GM18951 (cell line): ENCODE measurements around the gene CCDC149.

ENCODE experiments used
- POLR2A ChIP-seq: IDR thresholded peaks from 4 replicates; pipeline ENCODE4 v1.6.1; 2011; ENCODE audit warnings: mild to moderate bottlenecking; ENCODE audit not compliant: insufficient read length, insufficient read depth; ENCODE audit errors: extremely low read depth
- in situ Hi-C: fragments of 300-500 bp; cut with MboI; formaldehyde crosslinking; loops from one replicate; pipeline ENCODE4 v1.12.0; 2022; ENCODE audit warnings: low sequenced_read_pairs, mixed read lengths, inconsistent platforms; ENCODE audit not compliant: unreplicated experiment

CCDC149 gene

DNA sequence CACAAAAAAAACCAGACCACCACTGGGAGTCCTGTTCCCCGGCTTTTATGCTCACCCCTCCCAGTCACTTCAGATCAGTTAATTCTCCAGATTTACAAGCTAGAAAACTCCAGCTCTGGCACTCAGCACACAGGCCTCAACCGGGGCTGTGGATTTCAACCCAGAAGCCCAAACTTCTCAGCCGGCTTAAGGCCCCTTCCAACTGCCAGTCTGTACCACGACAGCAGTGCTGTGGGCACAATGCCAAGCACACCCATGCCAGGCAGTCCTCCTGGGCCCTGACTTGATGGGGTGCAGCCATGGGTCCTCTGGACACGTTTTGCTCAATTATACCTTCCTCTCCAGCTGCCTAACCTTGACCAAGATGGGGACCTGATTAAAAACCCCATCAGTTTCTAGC lies 105.2 kb downstream of the CCDC149 start:
- no peak for TF ChIP-seq POLR2A
- in situ Hi-C loops, result no loop called here

- TF ChIP-seq POLR2A, result no peak
- in situ Hi-C loops, result no loop called here
Measured at GRCh38 chr4:24806206-24806990, 106.4 kb downstream of the CCDC149 start.

GRCh38 chr4:24805566-24805965 lies 107.3 kb downstream of the CCDC149 start:
- in situ Hi-C loops, result no loop called here
- no peak for TF ChIP-seq POLR2A

DNA sequence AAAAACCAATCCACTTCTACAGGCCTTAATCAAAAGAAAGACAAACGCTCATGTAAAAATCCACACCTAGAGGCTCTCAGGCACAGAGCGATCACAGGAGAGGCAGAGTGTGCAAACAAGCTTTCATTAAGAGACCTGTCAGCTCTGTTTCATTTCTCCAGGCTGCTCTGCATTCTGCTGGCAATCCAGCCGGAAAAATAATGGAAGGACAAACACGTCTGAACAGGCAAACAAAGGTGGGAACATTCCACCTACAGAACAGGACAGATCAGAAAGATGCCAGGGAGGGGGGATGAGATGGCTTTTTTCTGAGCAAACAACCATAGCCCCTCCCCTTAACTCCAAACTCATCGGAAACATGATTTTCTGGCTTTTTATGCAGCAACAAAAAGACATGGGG lies 107.8 kb downstream of the CCDC149 start:
- in situ Hi-C loops, result no loop called here
- TF ChIP-seq POLR2A, result no peak

GRCh38 chr4:24802648-24803047 lies 110.2 kb downstream of the CCDC149 start:
- in situ Hi-C loops, result no loop called here
- TF ChIP-seq POLR2A, result no peak

DNA sequence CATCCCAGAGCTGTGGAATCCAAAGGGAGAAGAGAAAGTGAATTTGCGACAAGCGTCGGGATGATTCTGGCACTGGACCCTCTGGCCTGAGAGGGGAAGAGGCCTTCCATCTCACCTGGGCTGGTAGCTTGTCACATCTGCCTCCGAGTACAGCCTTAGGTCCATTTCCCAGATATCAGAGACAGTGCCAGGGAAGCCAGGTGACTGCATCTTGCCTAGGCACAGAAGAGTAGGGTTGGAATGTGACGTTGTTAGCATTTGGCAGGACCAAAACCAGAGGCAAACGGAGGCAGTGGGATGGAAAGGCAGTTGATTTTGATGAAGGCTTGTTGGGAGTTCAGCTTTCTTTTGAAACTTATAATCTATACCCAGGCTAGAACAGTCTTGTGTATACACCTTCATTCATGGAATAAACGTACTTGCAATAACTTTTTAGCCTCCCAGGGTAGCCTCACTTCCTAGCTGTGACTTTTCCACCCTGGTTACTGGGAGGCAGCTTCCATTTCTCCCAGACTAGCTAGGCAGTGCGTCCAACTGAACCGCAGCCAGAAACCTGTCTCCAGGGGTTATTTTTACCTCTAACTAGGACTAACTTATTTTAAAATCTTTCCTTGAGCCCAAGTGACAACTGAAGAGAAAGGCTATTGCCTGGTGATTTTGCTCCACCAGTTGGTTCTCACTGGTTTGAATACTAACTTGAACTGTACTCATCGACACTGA lies 111.5 kb downstream of the CCDC149 start:
- in situ Hi-C loops, result no loop called here
- no peak for TF ChIP-seq POLR2A

DNA sequence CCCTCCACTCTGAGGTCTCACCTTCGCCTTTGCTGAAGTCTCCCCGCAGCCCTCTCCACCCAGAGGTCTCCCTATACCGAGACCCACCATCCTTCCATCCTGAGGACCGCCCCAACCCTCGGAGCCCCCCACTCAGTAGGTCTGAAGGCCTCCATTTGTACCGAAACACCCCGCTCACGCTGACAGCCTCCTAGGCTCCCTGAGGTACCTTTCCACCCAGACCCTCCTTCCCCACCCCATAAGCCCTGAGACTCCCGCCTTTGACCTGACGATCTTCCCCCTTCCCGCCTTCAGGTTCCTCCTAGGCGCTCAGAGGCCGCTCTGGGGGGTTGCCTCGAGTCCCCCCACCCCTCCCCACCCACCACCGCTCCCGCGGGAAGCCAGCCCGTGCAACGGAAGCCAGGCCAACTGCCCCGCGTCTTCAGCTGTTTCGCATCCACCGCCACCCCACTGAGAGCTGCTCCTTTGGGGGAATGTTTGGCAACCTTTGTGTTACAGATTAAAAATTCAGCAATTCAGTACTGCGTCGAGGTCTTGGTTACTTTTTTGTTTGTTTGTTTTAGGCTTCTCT lies 112.4 kb downstream of the CCDC149 start:
- in situ Hi-C loops, result no loop called here
- TF ChIP-seq POLR2A, result no peak

DNA sequence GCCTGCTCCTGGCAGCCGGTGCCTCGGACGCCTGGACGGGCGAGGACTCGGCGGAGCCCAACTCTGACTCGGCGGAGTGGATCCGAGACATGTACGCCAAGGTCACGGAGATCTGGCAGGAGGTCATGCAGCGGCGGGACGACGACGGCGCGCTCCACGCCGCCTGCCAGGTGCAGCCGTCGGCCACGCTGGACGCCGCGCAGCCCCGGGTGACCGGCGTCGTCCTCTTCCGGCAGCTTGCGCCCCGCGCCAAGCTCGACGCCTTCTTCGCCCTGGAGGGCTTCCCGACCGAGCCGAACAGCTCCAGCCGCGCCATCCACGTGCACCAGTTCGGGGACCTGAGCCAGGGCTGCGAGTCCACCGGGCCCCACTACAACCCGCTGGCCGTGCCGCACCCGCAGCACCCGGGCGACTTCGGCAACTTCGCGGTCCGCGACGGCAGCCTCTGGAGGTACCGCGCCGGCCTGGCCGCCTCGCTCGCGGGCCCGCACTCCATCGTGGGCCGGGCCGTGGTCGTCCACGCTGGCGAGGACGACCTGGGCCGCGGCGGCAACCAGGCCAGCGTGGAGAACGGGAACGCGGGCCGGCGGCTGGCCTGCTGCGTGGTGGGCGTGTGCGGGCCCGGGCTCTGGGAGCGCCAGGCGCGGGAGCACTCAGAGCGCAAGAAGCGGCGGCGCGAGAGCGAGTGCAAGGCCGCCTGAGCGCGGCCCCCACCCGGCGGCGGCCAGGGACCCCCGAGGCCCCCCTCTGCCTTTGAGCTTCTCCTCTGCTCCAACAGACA lies 113.1 kb downstream of the CCDC149 start:
- in situ Hi-C loops, result no loop called here
- no peak for TF ChIP-seq POLR2A

- TF ChIP-seq POLR2A, result no peak
- in situ Hi-C loops, result no loop called here
Measured at GRCh38 chr4:24799196-24799543, 113.7 kb downstream of the CCDC149 start.

DNA sequence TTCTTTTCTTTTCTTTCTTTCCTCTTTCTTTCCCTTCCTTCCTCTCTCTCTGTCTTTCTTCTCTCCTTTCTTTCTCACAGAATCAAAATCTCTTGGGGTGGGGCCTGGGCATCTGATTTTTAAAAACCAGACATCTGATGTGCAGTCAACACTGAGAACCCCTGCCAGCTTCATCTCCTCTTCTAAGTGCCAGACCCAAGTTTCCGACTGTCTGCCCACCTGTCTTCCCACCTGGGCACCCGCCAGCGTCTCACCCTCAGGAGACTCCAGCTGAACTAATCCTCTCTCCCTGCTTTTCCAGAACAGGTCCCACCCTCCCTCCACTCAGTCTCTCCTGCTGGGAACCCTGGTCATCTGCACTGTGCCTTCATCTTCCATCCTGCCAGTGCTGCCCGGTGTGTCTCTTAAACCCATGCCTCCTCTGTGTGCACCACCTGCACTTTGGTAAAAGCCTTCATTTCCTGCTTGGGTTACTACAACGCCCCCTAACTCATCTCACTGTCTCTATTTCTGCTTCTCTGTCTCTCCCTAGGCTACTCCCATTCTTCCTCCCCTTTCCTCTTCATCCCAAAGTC lies 114.7 kb downstream of the CCDC149 start:
- no peak for TF ChIP-seq POLR2A
- in situ Hi-C loops, result no loop called here

DNA sequence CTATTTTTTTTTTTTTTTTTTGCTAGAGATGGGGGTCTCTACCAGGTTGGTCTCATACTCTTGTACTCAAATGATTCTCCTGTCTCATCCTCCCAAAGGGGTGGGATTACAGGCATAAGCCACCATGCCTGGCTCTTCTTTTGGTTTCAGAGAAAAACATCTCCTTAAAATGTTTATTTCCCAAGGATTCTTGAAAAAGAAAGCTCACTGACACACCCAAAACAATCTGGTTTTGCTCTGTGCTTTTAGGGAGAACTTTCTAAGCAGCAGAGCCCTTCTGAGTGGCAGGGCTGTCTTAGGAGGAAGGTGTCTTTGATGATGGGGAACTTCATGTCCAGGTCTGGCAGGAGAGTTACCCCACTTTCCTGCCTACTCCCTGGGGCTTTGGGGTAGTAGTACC lies 116.2 kb downstream of the CCDC149 start:
- no peak for TF ChIP-seq POLR2A
- in situ Hi-C loops, result no loop called here

DNA sequence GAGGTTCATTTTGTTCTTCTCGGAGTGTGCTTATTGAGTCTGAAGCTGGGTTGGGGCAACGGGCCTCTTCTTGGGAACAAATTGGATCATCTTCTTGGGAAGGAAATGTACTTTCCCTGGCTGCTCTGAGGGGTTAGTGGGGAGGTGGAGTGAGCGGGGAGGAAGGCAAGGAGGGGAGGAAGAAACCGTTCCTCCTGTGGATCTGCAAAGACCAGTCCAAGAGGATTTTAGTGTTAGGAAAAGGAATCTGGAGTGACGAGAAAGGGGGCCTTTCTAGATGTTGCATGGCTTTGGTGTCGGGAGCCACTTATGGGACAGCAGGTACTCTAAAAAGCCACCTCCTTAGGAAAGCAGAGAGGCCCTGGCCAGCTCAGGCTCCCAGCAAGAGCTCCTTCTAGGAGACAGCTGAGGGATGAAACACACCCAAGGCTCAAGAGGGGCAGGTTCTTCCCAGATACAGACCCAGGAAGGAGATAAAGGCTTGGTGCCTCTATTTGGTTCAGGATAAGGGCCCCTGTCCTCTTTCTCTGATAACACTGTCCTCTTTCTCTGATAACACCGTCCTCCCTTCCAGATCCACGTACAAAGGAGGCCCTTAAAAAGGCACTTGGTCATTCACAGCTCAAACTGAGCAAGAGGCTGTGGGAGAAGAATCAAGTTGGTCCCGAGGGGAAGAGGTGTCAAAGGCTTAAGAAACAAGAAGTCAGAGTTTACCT lies 117.0 kb downstream of the CCDC149 start:
- no peak for TF ChIP-seq POLR2A
- in situ Hi-C loops, result no loop called here
